Stimulated activated CD8-positive, alpha-beta memory T cell treated with anti-CD3 and anti-CD28 coated beads, Interleukin-7, amount 100 ng/mL, for 4 hours (primary cell): ENCODE results near the gene RUNX2.
A peak's percentile ranks its signal among the peaks of the same experiment; 100 is the strongest.

Experiments used
- DNase-seq, 2 donors: peaks; one replicate each; pipeline ENCODE4 v3.0.0-alpha.2; 2020; ENCODE audit warnings: low read depth in 2 of 2

The RUNX2 gene

DNA sequence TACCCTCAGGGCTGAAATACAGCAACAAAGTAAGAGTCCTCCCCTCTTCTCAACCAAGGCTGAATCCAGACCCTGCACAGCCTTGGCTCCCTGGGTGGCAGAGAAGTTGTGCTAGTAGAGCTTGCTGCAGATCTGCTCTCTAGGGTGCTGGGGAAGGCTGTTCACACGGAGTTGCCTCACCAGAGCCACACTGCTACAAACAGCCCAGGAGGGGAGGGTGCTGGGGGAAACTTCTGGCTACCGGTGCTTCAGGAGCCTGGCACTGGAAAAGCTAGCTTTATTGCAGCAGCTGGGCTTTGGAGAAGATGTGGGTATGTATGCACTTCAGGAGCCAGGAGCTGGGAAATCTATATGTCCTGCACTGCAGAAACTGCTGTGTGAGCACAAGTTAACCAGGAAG lies 87.2 kb downstream of the RUNX2 start:
- DNase-seq: no peak

DNA sequence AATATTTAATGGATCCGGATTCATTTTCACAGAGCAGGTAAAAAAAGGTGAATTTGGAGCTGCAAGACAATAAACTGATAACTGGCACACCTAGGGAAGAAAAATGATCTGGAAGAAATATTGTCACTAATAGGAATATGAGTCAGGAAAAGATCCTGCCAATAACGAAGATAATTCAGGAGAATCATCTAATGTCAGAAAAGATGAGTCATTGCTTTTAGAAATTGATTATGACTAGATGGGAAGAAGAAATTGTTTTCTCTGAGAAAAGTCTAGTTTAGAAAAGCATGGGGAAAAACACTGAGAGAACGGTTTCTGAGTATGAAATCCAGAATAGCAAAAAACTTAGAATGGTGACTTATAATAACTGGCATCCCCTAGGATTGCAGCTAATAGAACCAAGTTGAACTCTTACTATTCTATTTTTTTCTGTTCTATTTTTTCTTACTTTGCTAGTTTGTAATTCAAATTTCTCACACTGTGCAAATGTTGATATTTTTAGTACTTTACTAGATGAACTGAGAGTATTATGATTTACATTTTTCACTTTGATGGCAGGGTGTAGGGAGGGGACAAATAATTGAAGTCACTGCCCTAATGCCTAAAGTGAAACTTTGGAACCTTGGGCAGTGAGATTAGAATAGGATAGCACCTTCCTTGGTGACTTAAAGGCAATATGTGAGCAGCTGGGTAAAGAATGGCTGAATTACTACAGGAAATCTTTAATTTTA lies 87.8 kb downstream of the RUNX2 start:
- no peak for DNase-seq

DNA sequence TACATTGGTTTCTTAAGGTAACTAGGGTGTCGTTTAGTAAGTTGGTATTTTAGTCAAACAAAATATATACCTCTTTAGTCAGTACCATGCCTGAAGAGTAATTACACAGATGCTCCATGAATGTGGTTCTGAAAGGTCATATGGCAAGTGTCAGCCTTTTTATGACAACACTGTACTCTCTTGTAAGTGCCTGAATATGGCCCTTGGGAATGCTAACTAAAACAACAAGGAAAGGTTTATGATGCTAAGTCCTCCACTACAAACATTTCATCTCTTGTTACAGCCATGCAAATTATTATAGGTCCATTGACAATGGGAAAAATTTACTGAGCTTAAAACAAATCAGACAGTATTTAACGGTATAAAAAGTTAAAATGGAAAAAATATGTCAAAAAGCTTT lies 88.6 kb downstream of the RUNX2 start:
- no peak for DNase-seq

DNA sequence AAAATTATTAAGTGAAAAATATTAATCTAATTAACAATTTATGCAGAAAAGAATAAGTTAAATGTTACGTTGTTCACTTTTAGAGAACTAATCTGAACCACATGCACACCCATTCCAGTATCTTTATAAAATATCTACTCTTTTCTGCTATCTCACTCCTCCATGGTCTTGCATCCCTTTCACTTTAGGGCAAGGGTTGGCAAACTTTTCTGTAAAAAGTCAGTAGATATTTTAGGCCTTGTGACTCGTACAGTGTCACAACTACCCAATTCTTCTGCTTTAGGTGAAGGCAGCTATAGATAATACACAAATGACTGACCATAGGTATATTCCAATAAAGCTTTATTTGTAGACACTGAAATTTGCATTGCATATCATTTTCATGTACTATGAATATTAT lies 89.3 kb downstream of the RUNX2 start:
- no peak for DNase-seq

DNA sequence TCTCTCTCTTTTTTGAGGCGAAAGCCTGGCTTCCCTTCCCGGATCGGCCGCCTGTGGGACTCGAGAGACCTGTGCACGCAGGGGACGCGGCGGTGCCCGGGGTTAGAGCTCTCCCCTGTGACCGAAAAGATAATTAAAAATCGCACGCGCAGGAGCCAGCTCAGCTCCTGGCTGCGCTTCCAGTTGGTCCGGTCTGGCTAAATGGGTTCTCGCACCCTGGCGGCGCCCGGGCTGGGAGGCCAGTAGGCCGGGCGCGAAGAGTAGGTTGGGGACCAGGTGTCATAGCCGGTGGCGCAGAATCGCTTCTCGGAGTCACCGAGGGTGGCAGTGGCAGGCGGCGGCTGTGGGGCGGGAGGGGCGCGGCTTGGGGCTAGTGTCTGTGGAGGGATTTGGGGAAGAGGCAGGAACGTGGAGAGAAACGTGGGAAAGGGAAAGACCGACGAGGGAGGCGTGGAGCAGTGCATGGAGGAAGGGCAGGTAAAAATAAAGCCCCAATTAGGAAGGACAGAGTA lies 91.5 kb downstream of the RUNX2 start:
- peak; percentile 43 for DNase-seq

DNA sequence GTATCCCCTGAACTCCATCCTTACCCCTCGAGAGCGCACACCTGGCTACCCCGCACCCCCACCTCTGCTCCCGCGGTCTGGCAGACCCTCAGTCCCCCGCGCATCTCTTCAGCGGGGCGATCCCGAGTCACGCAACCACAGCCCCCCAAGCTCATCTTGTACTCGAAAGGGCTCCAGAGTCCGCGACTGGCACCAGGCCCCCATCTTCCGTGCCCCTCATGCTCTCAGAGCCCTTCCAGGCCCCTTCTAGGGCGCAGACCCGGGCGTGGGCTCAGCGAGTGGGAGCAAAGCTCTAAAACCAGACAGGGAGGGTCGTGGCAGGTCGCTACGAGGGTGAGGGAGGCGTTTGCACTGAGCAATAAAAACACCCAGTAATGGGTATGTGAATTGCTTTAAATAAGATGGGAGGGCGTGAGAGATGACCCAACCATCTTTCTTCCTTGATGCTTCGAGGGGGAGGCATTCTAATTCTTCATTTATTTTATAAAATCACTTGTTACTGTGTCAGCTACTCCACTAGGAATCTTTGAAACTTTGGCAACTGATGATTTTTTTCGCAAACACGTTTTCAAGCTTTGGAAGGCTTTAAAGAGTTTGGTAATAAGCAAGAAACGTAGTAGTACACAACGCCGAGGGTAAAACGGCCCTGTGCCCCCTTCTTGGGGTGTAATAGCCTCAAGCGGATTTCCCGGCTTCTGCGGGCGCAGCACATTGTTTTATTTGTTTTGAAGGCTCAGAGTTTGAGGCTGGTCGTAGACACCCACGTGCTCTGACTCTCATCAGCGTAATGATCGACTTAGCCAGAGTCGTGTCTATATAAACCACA lies 92.2 kb downstream of the RUNX2 start:
- peak; percentile 50 to 58 for DNase-seq

DNA sequence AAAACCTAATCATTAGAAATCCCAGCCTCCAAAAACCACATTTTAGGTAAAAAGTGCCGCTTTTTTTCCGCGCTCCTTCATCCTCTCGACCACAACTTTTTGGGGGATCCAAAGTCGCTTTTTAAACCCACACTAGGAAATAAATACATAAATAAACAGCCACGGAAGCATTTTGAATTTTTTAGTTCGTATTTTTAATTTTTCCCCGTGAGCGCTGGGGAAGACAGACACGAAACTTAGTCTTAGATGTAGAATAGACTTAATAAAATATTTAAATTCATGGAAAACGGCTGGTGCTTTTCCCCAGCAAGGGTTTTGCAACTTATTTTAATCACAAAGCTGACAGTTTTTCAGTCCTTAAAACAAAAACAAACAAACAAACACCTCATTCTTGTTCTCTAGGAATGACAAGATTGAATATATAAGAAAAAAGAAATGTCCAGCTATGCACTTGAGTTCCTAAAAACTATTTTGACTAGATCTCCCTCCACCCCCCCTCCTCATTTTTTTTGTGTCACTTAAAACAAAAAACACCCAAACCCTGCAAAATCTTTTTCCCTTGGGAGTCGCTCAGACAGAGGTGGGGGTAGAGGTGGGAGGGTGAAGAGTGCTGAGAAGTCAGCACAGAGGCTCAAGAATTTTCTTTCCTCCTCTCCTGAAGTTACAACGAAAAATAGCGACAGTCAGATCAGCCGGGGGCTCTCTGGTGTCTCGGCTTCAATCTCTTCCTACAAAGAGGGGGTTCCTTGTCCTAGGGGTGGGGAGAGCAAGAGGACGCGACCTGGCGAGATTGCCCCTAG lies 93.0 kb downstream of the RUNX2 start:
- DNase-seq: no peak

DNA sequence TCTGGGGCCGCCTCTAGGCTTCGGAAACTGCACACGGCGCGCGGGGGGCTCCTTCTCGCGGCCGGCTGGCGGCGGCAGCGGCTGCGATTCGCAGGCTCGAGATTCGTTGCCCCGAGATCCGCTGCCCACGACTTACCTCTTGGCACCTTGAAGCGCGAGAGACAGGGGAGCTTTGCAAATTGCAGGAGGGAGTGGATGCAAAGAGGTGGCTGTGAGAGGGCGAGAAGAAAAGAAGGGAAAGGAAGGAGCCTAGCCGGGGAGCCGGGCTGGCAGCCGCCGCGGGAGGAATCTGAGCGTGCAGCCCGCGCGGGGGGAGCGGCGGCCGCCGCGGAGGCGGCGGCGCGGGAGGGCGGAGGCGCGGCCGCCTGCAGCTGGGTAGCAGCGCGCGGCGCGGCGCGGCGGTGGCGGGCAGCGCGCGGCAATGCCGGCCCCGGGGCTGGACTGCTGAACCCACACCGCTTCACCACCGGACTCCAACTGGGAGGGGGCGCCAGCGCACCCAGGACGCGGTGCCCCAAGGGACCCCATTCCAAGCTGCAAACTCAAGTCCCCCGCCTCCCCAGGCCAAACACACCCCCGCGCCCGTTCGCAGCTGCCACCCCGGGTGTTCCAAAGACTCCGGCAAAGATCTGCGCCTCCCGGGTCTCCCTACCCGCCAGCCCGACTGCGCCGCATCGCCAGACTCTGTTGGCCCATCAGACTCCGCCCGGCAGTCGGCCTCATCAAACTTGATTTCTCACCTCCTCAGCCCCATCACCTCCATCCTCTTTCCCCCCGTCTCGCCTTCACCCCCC lies 93.8 kb downstream of the RUNX2 start:
- peak in 1 of 2 donors; percentile 47 for DNase-seq

DNA sequence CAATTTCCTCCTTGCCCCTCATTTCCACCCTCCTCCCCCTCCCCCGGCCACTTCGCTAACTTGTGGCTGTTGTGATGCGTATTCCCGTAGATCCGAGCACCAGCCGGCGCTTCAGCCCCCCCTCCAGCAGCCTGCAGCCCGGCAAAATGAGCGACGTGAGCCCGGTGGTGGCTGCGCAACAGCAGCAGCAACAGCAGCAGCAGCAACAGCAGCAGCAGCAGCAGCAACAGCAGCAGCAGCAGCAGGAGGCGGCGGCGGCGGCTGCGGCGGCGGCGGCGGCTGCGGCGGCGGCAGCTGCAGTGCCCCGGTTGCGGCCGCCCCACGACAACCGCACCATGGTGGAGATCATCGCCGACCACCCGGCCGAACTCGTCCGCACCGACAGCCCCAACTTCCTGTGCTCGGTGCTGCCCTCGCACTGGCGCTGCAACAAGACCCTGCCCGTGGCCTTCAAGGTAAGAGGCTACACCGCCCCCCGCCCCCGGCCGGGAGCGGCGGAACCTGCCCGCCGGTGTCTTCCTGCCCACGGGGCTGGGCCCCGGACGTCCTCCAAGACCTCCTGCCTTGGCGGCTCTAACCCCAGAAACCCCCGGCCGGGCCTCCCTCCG lies 94.5 kb downstream of the RUNX2 start:
- peak in 1 of 2 donors; percentile 53 for DNase-seq

DNA sequence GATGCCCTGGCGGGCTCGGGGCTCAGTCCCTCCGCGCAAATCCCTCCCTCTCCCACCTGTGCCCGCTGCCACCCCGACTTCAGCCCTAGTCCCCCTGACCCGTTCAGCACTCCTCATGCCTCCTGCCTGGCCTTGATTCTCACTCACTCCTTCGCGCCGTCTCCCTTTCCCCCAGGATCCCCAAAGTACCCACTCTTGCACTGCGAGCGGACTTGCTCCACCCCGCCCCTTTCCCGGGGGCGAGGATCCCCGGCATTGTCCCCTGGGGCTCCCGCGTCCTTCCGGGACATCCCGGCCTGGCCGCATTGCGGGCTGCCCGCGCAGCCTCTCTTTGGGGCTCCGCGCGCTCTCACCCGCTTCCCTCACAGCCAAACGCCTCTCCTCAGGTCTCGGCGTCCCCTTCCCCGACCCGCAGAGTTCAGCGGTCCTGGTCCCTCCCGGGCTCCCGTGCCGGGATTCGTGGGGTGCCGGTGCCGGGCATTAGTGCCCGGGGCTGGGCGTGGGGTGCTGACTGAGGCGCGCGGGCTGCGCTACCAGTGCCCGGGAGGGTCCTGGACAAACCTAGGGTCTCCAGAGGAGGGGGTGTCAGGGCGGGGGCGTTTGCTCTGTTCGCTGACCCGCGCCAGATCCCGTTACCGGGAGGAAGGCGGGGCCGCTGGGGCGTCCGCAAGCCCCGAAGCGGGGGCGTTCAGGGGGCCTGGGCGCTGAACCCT lies 95.1 kb downstream of the RUNX2 start:
- peak in 1 of 2 donors; percentile 13 for DNase-seq

DNA sequence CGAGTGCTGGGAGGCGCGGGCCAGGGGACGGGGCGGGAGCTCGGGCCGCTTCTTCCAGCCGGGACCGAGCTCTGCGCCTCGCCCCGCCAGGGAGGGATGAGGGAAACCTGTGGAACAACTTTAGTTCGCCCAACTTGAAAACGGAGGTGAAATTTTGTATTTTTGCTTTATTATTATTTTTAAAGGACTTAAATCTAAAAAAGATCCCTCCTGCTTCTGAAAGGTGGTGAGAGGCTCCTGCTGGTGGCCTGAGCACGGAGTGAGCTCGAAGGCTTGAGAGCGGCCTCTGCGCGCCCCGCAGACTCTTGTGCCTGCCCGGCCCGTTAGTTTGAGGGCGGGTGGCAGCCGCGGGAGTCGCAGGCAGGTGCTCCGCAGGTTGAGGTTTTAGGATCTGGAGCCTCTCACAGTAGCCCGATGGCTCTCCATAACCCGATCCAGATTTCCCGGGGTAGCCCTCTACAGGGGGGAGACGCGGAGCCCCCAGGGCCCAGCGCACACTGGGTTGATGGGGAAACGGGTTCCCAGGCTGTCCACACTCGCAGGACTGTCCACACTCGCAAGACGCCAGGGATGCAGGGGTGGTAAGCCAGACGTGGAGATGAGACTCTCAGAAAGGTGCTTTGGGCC lies 95.8 kb downstream of the RUNX2 start:
- DNase-seq: peak in 1 of 2 donors; percentile 11

DNA sequence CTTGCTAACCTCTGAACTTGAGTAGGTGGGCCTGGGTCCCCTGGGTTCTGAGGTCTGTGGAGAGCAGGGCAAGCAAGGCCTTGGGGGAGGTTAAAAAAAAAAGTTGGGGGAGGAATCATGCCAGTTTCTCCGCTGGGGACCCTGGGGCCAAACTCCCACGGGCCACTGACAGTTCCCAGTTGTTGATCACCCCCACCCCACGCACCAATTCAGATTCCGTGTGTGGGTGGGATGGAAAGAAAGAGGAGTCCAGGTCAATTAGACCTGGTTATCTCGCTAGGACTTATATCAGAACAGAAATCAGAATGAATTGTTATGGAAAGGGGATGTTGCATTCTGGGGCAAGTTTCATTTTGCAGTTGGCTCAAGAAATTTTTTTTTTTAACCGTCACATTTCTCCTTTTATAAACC lies 96.3 kb downstream of the RUNX2 start:
- DNase-seq: peak; percentile 26 to 41

DNA sequence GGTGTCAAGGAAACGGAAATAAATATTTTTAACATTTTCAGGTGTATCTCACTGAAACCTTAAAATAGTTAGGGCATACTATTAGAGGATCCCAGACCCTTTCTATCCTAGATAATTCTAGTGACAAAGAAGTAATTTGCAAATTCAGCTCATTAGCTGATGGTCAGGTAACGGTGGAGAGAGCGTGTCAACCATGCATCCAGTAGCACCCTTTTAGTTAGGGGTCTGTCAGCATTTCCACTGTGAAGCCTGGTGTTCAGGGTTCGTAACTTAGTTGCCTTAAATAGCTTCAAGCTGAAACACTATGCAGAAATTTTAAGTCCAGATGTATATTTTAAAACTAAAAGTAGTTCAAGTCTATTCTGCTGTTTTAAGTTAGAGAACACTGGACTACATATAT lies 98.1 kb downstream of the RUNX2 start:
- no peak for DNase-seq

DNA sequence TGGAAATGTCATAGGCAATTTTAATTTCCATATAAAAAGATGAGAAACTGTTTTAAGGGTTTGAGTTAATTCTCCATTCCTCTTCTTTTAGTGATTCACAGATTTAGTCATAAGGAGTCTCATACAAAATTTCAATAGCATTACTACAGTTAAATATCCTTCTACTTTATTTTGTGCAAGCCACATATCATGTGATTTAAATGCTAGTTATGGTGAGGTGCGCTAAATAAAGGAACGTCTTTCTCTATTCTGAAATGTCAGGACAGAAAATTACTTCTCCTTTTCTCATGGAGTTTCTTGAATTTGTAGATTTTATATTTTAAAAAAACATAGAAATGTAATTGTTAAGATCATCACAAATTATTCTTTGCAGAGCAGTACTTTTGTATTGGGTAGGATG lies 99.6 kb downstream of the RUNX2 start:
- no peak for DNase-seq

DNA sequence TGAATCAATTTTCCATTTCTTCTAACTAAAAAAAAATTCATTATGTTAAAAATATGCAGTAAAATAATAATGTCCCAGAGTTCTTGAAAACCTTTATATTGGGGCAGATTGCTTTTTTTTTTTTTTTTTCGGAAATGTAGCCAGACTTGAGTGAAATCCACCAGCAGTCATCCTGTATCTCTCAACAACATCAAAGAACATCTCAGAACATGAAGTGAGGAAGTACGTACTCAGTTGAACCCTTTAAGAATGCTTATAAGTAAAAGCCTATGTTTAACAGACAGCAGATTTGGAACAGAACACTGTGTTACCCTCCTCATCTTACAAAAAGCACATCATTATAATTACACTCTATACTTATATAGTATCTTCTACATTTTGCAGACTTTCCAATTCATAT lies 100.6 kb downstream of the RUNX2 start:
- no peak for DNase-seq

DNA sequence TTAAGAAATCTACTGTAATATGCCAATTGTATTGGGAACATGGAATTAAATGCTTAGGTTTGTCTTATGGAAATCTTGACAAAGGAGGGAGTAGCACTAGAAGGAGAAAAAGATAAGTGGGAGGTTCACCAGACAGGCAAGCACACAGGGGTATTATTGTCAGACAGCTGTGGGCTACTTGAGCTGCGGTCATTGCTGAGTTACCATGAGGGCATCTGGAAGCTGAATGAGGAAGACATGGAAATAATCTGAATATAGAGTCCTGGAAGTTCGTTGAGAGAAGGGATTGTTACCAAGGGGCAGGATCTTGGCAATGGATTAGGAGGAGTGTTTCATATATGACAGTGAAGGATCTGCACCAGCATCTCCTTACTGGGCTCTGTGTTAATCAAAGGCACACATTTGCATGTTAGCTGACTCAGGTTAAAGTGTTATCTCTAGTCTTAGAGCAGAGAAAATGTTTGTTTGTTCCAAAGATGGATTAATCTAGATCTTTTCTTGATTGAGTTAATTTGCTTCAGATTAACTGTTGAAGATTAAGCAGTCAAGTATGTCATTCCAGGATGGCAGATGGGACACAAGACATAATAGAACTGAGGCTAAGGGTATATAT lies 102.6 kb downstream of the RUNX2 start:
- DNase-seq: no peak

DNA sequence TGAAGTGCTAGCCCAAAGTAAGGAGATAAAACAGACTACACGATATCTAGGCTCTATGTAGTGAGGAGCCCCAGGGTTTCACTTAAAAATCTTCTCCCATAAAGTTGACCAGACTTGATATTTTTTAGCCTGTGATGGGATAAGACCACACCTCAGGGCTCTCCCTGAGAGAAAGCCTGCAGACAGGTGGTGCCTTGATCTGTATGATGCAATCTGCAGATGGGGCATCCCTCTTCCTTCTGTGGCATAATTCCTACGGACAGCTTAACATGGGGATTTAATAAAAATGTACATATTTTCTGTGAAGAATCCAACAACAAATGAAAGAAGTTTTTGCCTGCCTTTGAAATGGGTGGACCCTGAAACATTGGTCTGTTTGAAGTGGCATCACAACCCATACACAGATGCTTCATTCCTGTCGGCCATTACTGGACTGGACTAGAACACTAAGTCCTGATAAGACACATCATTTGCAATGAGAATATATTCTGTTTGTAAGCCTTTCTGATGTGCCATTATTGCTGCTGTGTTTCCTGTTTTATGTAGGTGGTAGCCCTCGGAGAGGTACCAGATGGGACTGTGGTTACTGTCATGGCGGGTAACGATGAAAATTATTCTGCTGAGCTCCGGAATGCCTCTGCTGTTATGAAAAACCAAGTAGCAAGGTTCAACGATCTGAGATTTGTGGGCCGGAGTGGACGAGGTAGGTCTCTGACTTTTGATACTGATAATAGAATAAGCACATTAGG lies 103.4 kb downstream of the RUNX2 start:
- DNase-seq: no peak

DNA sequence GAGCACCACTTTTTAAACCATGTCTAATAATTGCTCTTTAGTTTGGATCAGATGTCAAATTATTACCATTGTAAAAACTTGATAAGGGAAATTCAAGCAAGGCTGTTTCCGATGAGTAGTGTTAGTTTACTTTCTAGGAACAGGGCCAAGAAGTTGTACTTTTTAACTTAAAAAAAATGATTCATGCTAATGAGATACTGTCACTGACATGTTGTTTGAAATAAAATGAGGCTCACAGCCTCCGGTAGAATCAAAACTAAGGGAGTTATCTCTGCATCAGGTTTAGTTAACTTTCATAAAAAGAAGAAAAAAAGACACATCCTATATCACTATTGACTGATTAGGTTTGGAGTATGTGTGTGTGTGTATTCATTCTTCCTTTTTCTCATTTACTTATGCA lies 104.8 kb downstream of the RUNX2 start:
- DNase-seq: no peak
